ES-I3 (cell line): ENCODE measurements around the gene CALML4.
"Not testable (repeated sequence)": the region's sequence is repeated elsewhere in the genome, so short reads cannot be mapped to it uniquely, and the experiment has no call there.

Source experiments
- H3K36me3 ChIP-seq: 2 replicates; pipeline ENCODE4 v1.6.1; 2013; ENCODE audit warnings: mild to moderate bottlenecking, low read length, control low read depth, moderate library complexity; ENCODE audit not compliant: insufficient read depth
- H3K4me1 ChIP-seq: 2 replicates; pipeline ENCODE4 v1.6.1; 2013; ENCODE audit warnings: mild to moderate bottlenecking, control low read depth, low read length; ENCODE audit not compliant: insufficient read depth
- H3K9ac ChIP-seq: 2 replicates; pipeline ENCODE4 v1.6.1; 2013; ENCODE audit warnings: low read depth, mild to moderate bottlenecking, low read length, moderate library complexity
- H3K9me3 ChIP-seq: 2 replicates; pipeline ENCODE4 v1.6.1; 2013; ENCODE audit warnings: mild to moderate bottlenecking, low read length, moderate library complexity; ENCODE audit not compliant: control insufficient read depth, insufficient read depth

The CALML4 gene

GRCh38 chr15:68175526-68175925, 29.6 kb downstream of the CALML4 start:
- Histone ChIP-seq H3K9ac (no peak overlapping the region), H3K36me3 (peaks cover 6% of the 10 kb centered on the region; the same call in 1 of the 2 replicates), H3K9me3 (no peaks in the 10 kb centered on the region), H3K4me1 (no peaks in the 10 kb centered on the region)

- Histone ChIP-seq H3K9me3 (no peaks in the 10 kb centered on the region), H3K4me1 (no peaks in the 10 kb centered on the region), H3K36me3 (peaks cover 6% of the 10 kb centered on the region; the same call in 1 of the 2 replicates), H3K9ac (no peak overlapping the region)
Measured at GRCh38 chr15:68173119-68173518, 32.0 kb downstream of the CALML4 start.

GRCh38 chr15:68172037-68172436, 33.1 kb downstream of the CALML4 start:
- H3K36me3 ChIP-seq, H3K4me1 ChIP-seq, H3K9me3 ChIP-seq, H3K9ac ChIP-seq: not testable (repeated sequence)

- H3K4me1 ChIP-seq, result no peaks in the 10 kb centered on the region
- no peak overlapping the region for H3K9ac ChIP-seq
- peaks cover 2% of the 10 kb centered on the region; the same call in 1 of the 2 replicates for H3K36me3 ChIP-seq
- no peaks in the 10 kb centered on the region for H3K9me3 ChIP-seq
Measured at GRCh38 chr15:68166847-68167246, 38.3 kb downstream of the CALML4 start.

- no peaks in the 10 kb centered on the region for H3K9me3 ChIP-seq
- peaks cover 5% of the 10 kb centered on the region; the same call in 1 of the 2 replicates for H3K36me3 ChIP-seq
- no peak overlapping the region for H3K9ac ChIP-seq
- no peaks in the 10 kb centered on the region for H3K4me1 ChIP-seq
Measured at GRCh38 chr15:68163191-68163590, 41.9 kb downstream of the CALML4 start.

- Histone ChIP-seq H3K36me3 (peaks cover 11% of the 10 kb centered on the region; the same call in 1 of the 2 replicates), H3K9me3 (no peaks in the 10 kb centered on the region), H3K9ac (no peak overlapping the region), H3K4me1 (no peaks in the 10 kb centered on the region; the same call in 1 of the 2 replicates)
Measured at GRCh38 chr15:68158046-68158628, 47.0 kb downstream of the CALML4 start.

GRCh38 chr15:68157074-68157473, 48.1 kb downstream of the CALML4 start:
- Histone ChIP-seq H3K4me1 (no peaks in the 10 kb centered on the region; the same call in 1 of the 2 replicates), H3K36me3 (peaks cover 11% of the 10 kb centered on the region; the same call in 1 of the 2 replicates), H3K9ac (no peak overlapping the region), H3K9me3 (no peaks in the 10 kb centered on the region)

- Histone ChIP-seq H3K9ac (no peak overlapping the region), H3K4me1 (no peaks in the 10 kb centered on the region; the same call in 1 of the 2 replicates), H3K9me3 (no peaks in the 10 kb centered on the region), H3K36me3 (0 out of 2 replicates have a peak, but pooled peaks cover 8% of the 10 kb centered on the region)
Measured at GRCh38 chr15:68154923-68155559, 50.1 kb downstream of the CALML4 start.

GRCh38 chr15:68152342-68152741, 52.8 kb downstream of the CALML4 start:
- Histone ChIP-seq H3K9ac (no peak overlapping the region), H3K36me3 (0 out of 2 replicates have a peak, but pooled peaks cover 4% of the 10 kb centered on the region), H3K9me3 (no peaks in the 10 kb centered on the region), H3K4me1 (peaks cover 8% of the 10 kb centered on the region)

- peaks cover 8% of the 10 kb centered on the region for H3K4me1 ChIP-seq
- no peaks in the 10 kb centered on the region for H3K9me3 ChIP-seq
- H3K36me3 ChIP-seq, result 0 out of 2 replicates have a peak, but pooled peaks cover 4% of the 10 kb centered on the region
- no peak overlapping the region for H3K9ac ChIP-seq
Measured at GRCh38 chr15:68151277-68151676, 53.9 kb downstream of the CALML4 start.

GRCh38 chr15:68150187-68150586, 54.9 kb downstream of the CALML4 start:
- H3K36me3 ChIP-seq, result no peaks in the 10 kb centered on the region
- no peak overlapping the region for H3K9ac ChIP-seq
- H3K9me3 ChIP-seq, result no peaks in the 10 kb centered on the region
- peaks cover 8% of the 10 kb centered on the region for H3K4me1 ChIP-seq

GRCh38 chr15:68149059-68149458, 56.1 kb downstream of the CALML4 start:
- Histone ChIP-seq H3K36me3 (no peaks in the 10 kb centered on the region), H3K9me3 (no peaks in the 10 kb centered on the region), H3K9ac (no peak overlapping the region), H3K4me1 (peaks cover 8% of the 10 kb centered on the region)

GRCh38 chr15:68148039-68148438, 57.1 kb downstream of the CALML4 start:
- H3K36me3 ChIP-seq, result no peaks in the 10 kb centered on the region
- no peaks in the 10 kb centered on the region for H3K9me3 ChIP-seq
- H3K9ac ChIP-seq, result no peak overlapping the region

GRCh38 chr15:68145706-68146105, 59.4 kb downstream of the CALML4 start:
- Histone ChIP-seq H3K4me1 (peaks cover 8% of the 10 kb centered on the region), H3K36me3 (no peaks in the 10 kb centered on the region), H3K9me3 (no peaks in the 10 kb centered on the region), H3K9ac (no peak overlapping the region)

More at GRCh38 chr15:68148039-68148438, 57.1 kb downstream of the CALML4 start:
- H3K4me1 ChIP-seq, result peaks cover 8% of the 10 kb centered on the region

GRCh38 chr15:68143785-68144184, 61.3 kb downstream of the CALML4 start:
- H3K9ac ChIP-seq, result no peak overlapping the region
- peaks cover 5% of the 10 kb centered on the region for H3K4me1 ChIP-seq
- H3K9me3 ChIP-seq, result no peaks in the 10 kb centered on the region
- no peaks in the 10 kb centered on the region for H3K36me3 ChIP-seq
